Measurements from ENCODE around the gene ZNF668.
A peak's percentile ranks its signal among the peaks of the same experiment; 100 is the strongest.

ZNF668 gene

DNA sequence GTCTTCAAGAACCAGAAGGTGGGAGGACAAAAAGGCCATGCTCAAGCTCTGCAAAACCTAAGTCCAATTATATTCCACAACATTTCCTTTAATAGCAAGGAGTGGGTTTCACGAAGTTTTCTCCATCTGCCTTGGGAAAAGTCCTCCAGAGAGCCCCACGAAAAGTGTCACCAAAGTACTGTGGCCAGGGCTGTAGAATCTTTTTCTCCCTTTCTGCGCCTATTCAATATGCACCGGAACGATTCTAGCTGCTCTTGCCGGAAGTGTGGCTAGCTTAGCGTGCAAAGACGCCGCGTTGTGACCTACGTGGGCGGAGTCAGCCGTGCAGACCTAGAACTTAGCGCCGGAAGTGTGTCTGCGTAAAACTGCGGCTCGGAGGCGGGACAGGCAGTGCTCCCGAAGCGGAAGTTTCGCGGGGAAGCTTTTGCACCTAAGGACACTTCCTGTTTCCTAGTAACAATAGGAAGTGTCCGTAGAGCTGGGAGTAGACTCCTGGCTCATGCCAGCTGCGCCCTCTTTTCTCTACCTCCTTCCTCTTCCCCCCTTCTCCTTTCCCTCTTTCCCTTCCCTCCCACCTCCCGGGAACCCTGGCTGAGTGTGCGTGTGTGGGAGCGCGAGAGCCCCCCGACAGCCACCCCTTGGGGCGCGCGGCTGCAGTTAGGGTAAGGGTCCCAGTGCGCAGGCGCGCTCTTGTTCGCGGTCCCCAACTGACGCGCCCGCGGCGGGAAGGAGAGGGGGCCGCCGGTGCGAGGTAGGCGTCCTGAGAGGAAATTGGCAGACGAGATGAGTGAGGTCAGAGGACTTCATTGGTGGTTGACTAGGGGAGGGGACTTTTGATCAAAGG, at the start of gene ZNF668, which contains the start of gene ZNF646:
ZNF668 (minus strand) TSS at position 271 of the 844 bp plus-strand sequence. CDS start 9,781 bp downstream, outside the sequence.
ZNF646 (plus strand) TSS at position 453 of the 844 bp plus-strand sequence. CDS start 1,903 bp downstream, outside the sequence.
- Histone ChIP-seq H3K27ac (ENCODE audit: low read depth, low read length) (peak within 1 kb of the TSS; percentile 86), H3K36me3 (ENCODE audit: control insufficient read depth, insufficient read depth, low read length) (peaks cover 22% of the 10 kb centered on the region), H3K9ac (ENCODE audit: low read length) (peak within 1 kb of the TSS; percentile 88), H3K27me3 (ENCODE audit: control insufficient read depth, insufficient read depth, low read length) (no peaks in the 10 kb centered on the region), H3K4me3 (ENCODE audit: low read length) (peak within 1 kb of the TSS; percentile 86), H3K4me1 (ENCODE audit: control insufficient read depth, insufficient read depth, low read length) (peaks cover 10% of the 10 kb centered on the region)

DNA sequence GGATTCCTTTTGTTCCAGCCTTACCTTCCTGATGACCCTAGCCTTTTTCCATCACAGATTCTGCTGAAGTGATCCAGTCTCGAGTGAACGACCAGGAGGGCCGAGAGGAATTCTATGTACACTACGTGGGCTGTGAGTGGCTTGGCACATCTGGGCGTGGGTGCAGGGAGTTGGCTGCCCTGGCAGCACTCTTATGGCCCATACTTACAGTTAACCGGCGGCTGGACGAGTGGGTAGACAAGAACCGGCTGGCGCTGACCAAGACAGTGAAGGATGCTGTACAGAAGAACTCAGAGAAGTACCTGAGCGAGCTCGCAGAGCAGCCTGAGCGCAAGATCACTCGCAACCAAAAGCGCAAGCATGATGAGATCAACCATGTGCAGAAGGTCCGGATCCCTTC, 46.1 kb upstream of the ZNF668 start:
- peaks cover 10% of the 10 kb centered on the region for H3K36me3 ChIP-seq (ENCODE audit: control insufficient read depth, insufficient read depth, low read length)

DNA sequence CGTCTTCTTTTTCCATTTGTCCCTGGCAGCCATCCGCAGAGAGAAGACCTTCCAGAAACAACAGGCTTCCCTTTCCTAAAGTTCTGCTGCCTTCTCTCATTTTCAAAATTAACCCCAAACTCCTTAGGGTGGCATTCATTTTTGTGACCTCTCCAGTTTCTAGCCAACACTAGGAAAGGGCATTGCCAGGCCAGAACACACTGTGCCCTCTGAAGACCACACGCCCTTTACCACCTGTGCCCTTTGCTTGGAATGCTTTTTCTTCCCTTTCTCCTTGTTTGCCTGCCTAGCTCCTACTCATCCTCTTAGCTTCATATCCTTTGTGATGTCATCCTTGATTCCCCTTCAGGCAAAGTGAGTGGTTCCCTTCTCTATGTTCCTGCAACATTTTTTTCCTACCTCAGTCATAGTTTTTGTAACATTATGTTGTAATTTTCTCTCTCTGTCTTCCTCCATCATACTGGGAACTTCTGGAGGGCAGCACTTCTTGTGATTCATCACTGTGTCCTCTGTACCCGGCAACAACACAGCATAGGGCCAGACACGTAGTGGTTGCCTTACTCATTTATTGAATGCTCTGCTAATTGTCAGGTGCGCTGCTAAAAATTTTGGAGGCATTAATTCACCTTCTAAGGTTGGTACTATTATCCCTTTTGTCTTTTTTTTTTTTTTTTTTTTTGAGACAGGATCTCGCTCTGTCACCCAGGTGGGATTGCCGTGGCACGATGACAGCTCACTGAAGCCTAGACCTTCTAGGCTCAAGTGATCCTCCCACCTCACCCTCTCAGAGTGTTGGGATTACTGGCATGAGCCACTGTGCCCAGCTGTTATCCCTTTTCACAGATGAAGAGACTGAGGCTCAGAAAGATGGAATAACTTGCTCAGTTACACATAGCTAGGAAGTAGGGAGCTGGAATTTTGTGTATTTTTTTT, 44.4 kb upstream of the ZNF668 start:
- H3K4me3 ChIP-seq (ENCODE audit: low read length) = peak overlapping the region; percentile 86
- peaks cover 10% of the 10 kb centered on the region for H3K36me3 ChIP-seq (ENCODE audit: control insufficient read depth, insufficient read depth, low read length)
- no peaks in the 10 kb centered on the region for H3K27me3 ChIP-seq (ENCODE audit: control insufficient read depth, insufficient read depth, low read length)
- peak overlapping the region; percentile 97 for H3K27ac ChIP-seq (ENCODE audit: low read depth, low read length)
- H3K4me1 ChIP-seq (ENCODE audit: control insufficient read depth, insufficient read depth, low read length) = peaks cover 6% of the 10 kb centered on the region
- peak overlapping the region; percentile 74 for H3K9ac ChIP-seq (ENCODE audit: low read length)

More for the DNA sequence above, 46.1 kb upstream of the ZNF668 start:
- H3K4me3 ChIP-seq (ENCODE audit: low read length) = no peak overlapping the region
- H3K27me3 ChIP-seq (ENCODE audit: control insufficient read depth, insufficient read depth, low read length) = no peaks in the 10 kb centered on the region
- no peak overlapping the region for H3K9ac ChIP-seq (ENCODE audit: low read length)
- no peak overlapping the region for H3K27ac ChIP-seq (ENCODE audit: low read depth, low read length)
- H3K4me1 ChIP-seq (ENCODE audit: control insufficient read depth, insufficient read depth, low read length) = peaks cover 6% of the 10 kb centered on the region

DNA sequence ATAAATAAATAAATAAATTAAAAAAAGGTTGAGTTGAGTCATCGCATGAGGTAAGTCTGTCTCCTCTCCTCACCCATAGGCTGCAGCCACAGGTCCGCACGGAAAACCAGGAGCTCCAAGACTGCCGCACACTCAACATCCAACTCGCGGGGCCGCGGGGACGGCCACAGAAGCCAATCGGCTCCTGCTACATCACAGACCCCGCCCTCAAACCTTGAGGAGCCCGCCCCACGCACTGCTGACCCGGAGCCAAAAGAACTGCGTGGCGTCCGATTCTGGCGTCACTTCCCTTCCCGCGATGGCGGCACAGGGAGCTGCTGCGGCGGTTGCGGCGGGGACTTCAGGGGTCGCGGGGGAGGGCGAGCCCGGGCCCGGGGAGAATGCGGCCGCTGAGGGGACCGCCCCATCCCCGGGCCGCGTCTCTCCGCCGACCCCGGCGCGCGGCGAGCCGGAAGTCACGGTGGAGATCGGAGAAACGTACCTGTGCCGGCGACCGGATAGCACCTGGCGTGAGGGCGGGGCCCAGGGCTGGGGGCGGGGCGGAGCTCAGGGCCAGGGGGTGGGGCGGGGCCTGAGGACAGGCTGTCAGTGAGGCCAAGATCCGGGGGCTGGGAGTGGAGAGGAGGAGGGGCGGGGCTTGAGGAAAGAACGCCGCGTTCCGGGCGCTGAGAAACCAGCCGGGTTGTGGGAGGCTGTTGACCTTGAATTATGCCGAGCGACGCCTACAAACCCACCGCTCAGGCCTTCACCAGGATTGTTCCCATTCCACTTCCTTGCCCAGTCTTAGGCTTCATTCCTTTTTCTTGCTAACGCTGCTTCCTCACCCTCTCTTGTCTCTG, 43.6 kb upstream of the ZNF668 start, which contains the start of gene KAT8:
KAT8 (plus strand) TSS at position 281 of the 839 bp plus-strand sequence; CDS start at position 299, 18 bp downstream.
- Histone ChIP-seq H3K36me3 (ENCODE audit: control insufficient read depth, insufficient read depth, low read length) (peaks cover 13% of the 10 kb centered on the region), H3K27ac (ENCODE audit: low read depth, low read length) (peak within 1 kb of the TSS; percentile 97), H3K9ac (ENCODE audit: low read length) (peak within 1 kb of the TSS; percentile 74), H3K4me3 (ENCODE audit: low read length) (peak within 1 kb of the TSS; percentile 86), H3K4me1 (ENCODE audit: control insufficient read depth, insufficient read depth, low read length) (peaks cover 6% of the 10 kb centered on the region), H3K27me3 (ENCODE audit: control insufficient read depth, insufficient read depth, low read length) (no peaks in the 10 kb centered on the region)

GRCh38 chr16:31114468-31114867, 40.4 kb upstream of the ZNF668 start:
- Histone ChIP-seq H3K27ac (ENCODE audit: low read depth, low read length) (no peak overlapping the region), H3K9ac (ENCODE audit: low read length) (no peak overlapping the region), H3K36me3 (ENCODE audit: control insufficient read depth, insufficient read depth, low read length) (peaks cover 24% of the 10 kb centered on the region), H3K4me3 (ENCODE audit: low read length) (no peak overlapping the region), H3K4me1 (ENCODE audit: control insufficient read depth, insufficient read depth, low read length) (peaks cover 6% of the 10 kb centered on the region), H3K27me3 (ENCODE audit: control insufficient read depth, insufficient read depth, low read length) (no peaks in the 10 kb centered on the region)

DNA sequence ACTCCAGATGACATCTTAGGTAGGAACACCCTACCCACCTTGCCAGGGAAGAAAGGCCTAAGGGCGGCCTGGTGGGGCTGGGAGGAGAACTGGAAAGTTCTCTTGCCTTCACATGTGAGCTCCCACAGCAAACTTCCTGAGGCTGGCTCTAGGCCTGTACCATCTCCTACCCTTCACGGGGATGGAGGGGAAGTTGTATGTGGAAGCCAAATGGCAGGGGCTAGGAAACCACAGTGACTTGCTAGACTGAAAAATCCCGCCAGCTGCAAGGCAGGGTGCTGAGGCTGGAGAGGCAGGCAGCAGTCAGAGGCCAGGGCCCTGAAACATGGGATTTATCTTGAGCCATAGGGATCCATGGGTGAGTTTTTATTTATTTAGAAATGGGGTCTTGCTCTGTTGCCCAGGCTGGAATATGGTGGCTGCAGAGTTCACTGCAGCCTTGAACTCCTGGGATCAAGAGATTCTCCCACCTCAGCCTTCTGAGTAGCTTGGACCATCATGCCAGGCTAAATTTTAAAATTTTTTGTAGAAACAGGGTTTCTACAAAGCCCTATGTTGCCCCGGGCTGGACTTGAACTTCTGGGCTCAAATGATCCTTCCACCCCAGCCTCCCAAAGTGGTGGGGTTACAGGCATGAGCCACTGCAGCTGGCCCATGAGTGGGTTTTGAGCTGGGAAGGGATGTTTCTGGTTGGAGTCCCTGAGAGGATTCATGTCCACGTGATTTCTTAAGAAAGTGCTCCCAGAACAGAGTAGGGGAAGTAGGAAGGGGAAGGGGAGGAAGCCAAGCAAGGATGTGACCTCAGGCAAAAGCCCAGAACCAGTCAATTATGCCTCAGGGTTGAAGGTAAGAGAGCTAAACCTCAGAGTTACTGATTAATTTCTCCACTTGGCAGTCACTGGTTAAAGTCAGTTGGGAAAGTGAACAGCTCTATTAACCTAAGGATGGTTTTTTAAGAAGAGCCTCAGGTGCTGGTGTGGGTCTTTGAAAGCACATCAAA, 39.4 kb upstream of the ZNF668 start:
- Histone ChIP-seq H3K4me3 (ENCODE audit: low read length) (no peak overlapping the region), H3K27me3 (ENCODE audit: control insufficient read depth, insufficient read depth, low read length) (no peaks in the 10 kb centered on the region), H3K36me3 (ENCODE audit: control insufficient read depth, insufficient read depth, low read length) (peaks cover 27% of the 10 kb centered on the region), H3K27ac (ENCODE audit: low read depth, low read length) (no peak overlapping the region), H3K4me1 (ENCODE audit: control insufficient read depth, insufficient read depth, low read length) (peaks cover 4% of the 10 kb centered on the region), H3K9ac (ENCODE audit: low read length) (no peak overlapping the region)

- H3K27ac ChIP-seq (ENCODE audit: low read depth, low read length) = no peak overlapping the region
- H3K36me3 ChIP-seq (ENCODE audit: control insufficient read depth, insufficient read depth, low read length) = peaks cover 27% of the 10 kb centered on the region
- H3K4me3 ChIP-seq (ENCODE audit: low read length) = no peak overlapping the region
- H3K9ac ChIP-seq (ENCODE audit: low read length) = no peak overlapping the region
- no peaks in the 10 kb centered on the region for H3K4me1 ChIP-seq (ENCODE audit: control insufficient read depth, insufficient read depth, low read length)
- H3K27me3 ChIP-seq (ENCODE audit: control insufficient read depth, insufficient read depth, low read length) = no peaks in the 10 kb centered on the region
These were observed 38.7 kb upstream of the ZNF668 start for GRCh38 chr16:31112711-31113110.

GRCh38 chr16:31111881-31112466, 37.9 kb upstream of the ZNF668 start:
- no peaks in the 10 kb centered on the region for H3K27me3 ChIP-seq (ENCODE audit: control insufficient read depth, insufficient read depth, low read length)
- no peak overlapping the region for H3K9ac ChIP-seq (ENCODE audit: low read length)
- no peak overlapping the region for H3K27ac ChIP-seq (ENCODE audit: low read depth, low read length)
- peaks cover 27% of the 10 kb centered on the region for H3K36me3 ChIP-seq (ENCODE audit: control insufficient read depth, insufficient read depth, low read length)
- no peaks in the 10 kb centered on the region for H3K4me1 ChIP-seq (ENCODE audit: control insufficient read depth, insufficient read depth, low read length)
- H3K4me3 ChIP-seq (ENCODE audit: low read length) = no peak overlapping the region

GRCh38 chr16:31110106-31111034, 36.3 kb upstream of the ZNF668 start:
- H3K4me1 ChIP-seq (ENCODE audit: control insufficient read depth, insufficient read depth, low read length) = peaks cover 3% of the 10 kb centered on the region
- H3K9ac ChIP-seq (ENCODE audit: low read length) = no peak overlapping the region
- H3K27ac ChIP-seq (ENCODE audit: low read depth, low read length) = no peak overlapping the region
- peaks cover 27% of the 10 kb centered on the region for H3K36me3 ChIP-seq (ENCODE audit: control insufficient read depth, insufficient read depth, low read length)
- H3K27me3 ChIP-seq (ENCODE audit: control insufficient read depth, insufficient read depth, low read length) = no peaks in the 10 kb centered on the region
- no peak overlapping the region for H3K4me3 ChIP-seq (ENCODE audit: low read length)

- Histone ChIP-seq H3K27me3 (ENCODE audit: control insufficient read depth, insufficient read depth, low read length) (no peaks in the 10 kb centered on the region), H3K4me1 (ENCODE audit: control insufficient read depth, insufficient read depth, low read length) (peaks cover 3% of the 10 kb centered on the region), H3K9ac (ENCODE audit: low read length) (no peak overlapping the region), H3K36me3 (ENCODE audit: control insufficient read depth, insufficient read depth, low read length) (peaks cover 27% of the 10 kb centered on the region), H3K27ac (ENCODE audit: low read depth, low read length) (no peak overlapping the region), H3K4me3 (ENCODE audit: low read length) (no peak overlapping the region)
These were observed 35.6 kb upstream of the ZNF668 start for GRCh38 chr16:31109622-31110021.
